K562 (cell line): ENCODE results near the gene TOMM6. TPM values are rescaled to one million over a fixed set of nuclear protein-coding genes. Genes with fewer than 3 reads are reported as not detected.

Experiments
- CCAR2 ChIP-seq: fragments of 200-400 bp; formaldehyde crosslinking; IDR thresholded peaks from 2 replicates; pipeline ENCODE4 v1.6.1; 2017; ENCODE audit warnings: mild to moderate bottlenecking, low read depth, low read length
- CHD1 ChIP-seq: fragments of 200-600 bp; sonication (generic); IDR thresholded peaks from one replicate; pipeline ENCODE4 v1.6.1; 2012; ENCODE audit warnings: mild to moderate bottlenecking, moderate library complexity, low read length, inconsistent platforms
- FOXA3 ChIP-seq, 2 experiments: fragments of 450-650 bp in 1 of 2; sonication (generic) in 1 of 2; formaldehyde crosslinking; IDR thresholded peaks in 1 of 2; conservative IDR thresholded peaks in 1 of 2; 2 replicates each; pipeline versions ENCODE4 v1.4.0 to v1.8.0; 2020 to 2022; ENCODE audit warnings: mild to moderate bottlenecking in 2 of 2, missing genetic modification reagents in 1 of 2
- HES1 ChIP-seq: fragments of 450-650 bp; IDR thresholded peaks from 2 replicates; pipeline ENCODE4 v1.6.1; 2016; ENCODE audit warnings: low read depth, mild to moderate bottlenecking, moderate library complexity
- KDM2B ChIP-seq: fragments of 250-450 bp; sonication (Bioruptor Pico); IDR thresholded peaks from 2 replicates; pipeline ENCODE4 v1.8.0; 2021; ENCODE audit warnings: mild to moderate bottlenecking, moderate library complexity
- LARP7 ChIP-seq: fragments of 450-650 bp; IDR thresholded peaks from 2 replicates; pipeline ENCODE4 v1.6.1; 2016
- MNT ChIP-seq, 2 experiments: fragments of 450-650 bp; conservative IDR thresholded peaks; 2 replicates each; pipeline ENCODE4 v1.6.1; 2017; ENCODE audit warnings: mild to moderate bottlenecking in 2 of 2, moderate library complexity in 2 of 2
- OTX1 ChIP-seq: fragments of 450-650 bp; formaldehyde crosslinking; IDR thresholded peaks from 2 replicates; pipeline ENCODE4 v1.4.0; 2022; ENCODE audit warnings: mild to moderate bottlenecking
- PHF20 ChIP-seq: fragments of 450-650 bp; IDR thresholded peaks from 2 replicates; pipeline ENCODE4 v1.6.1; 2018; ENCODE audit not compliant: partially characterized antibody
- RNF2 ChIP-seq: sonication (generic); IDR thresholded peaks from 2 replicates; pipeline ENCODE4 v1.6.1; 2016
- SMARCB1 ChIP-seq: IDR thresholded peaks from 2 replicates; pipeline ENCODE4 v1.6.1; 2011; ENCODE audit warnings: improper control_type of control experiment, low read depth; ENCODE audit not compliant: insufficient read length
- TCF7 ChIP-seq: sonication (generic); IDR thresholded peaks from 2 replicates; pipeline ENCODE4 v1.6.1; 2016; ENCODE audit warnings: antibody characterized with exemption, borderline replicate concordance
- TCFL5 ChIP-seq: fragments of 250-450 bp; sonication (Bioruptor Pico); conservative IDR thresholded peaks from 2 replicates; pipeline ENCODE4 v1.6.1; 2021; ENCODE audit warnings: mild to moderate bottlenecking, moderate library complexity, matching md5 sums
- TFE3 ChIP-seq: fragments of 450-650 bp; formaldehyde crosslinking; IDR thresholded peaks from 2 replicates; pipeline ENCODE4 v1.4.0; 2020; ENCODE audit warnings: mild to moderate bottlenecking, mixed read lengths
- ZNF384 ChIP-seq: IDR thresholded peaks from 2 replicates; pipeline ENCODE4 v1.6.1; 2012; ENCODE audit warnings: low read depth, low read length, improper control_type of control experiment
- ZNF436 ChIP-seq: fragments of 250-450, 450-650 bp; sonication (Bioruptor Pico); formaldehyde crosslinking; IDR thresholded peaks from 2 replicates; pipeline ENCODE4 v1.7.0; 2020; ENCODE audit warnings: mild to moderate bottlenecking
- polyA plus RNA-seq, 8 experiments: library from polyadenylated mRNA; depleted of rRNA in 4 of 8; stranded (reverse) in 5 of 8; unstranded in 3 of 8; fragments of >200 nt; fragmentation: Nextera tagmentation in 2 of 8; fragmentation: Illumina TruSeq in 1 of 8; extraction: Ambion mirVana in 2 of 8; extraction: Trizol in 1 of 8; gene quantifications; 2 replicates each; pipeline versions ENCODE4 v1.2.1 to v1.2.3, GENCODE V29; 2011 to 2014; ENCODE audit warnings: inconsistent platforms in 1 of 8, missing spikeins in 1 of 8
- total RNA-seq, 7 experiments: library from RNA; depleted of rRNA in 6 of 7; stranded (reverse); fragments of >200 nt in 6 of 7; fragmentation: Illumina TruSeq in 2 of 7; extraction: Trizol in 2 of 7; gene quantifications; 2 replicates each; pipeline versions ENCODE4 v1.2.1 to v1.2.3, GENCODE V29; 2011 to 2021; ENCODE audit warnings: low replicate concordance in 1 of 7
- TF ChIP-seq, protein P1 (sequence below): fragments of 450-650 bp; IDR thresholded peaks from 2 replicates; pipeline ENCODE4 v1.7.0; 2016; ENCODE audit warnings: borderline replicate concordance
- TF ChIP-seq, protein P2 (sequence below), 2 experiments: fragments of 450-650 bp in 1 of 2; IDR thresholded peaks; 2 replicates each; pipeline ENCODE4 v1.6.1; 2011 to 2017; ENCODE audit warnings: low read depth in 2 of 2, antibody characterized with exemption in 1 of 2, borderline replicate concordance in 1 of 2, low read length in 1 of 2, mild to moderate bottlenecking in 1 of 2, mixed read lengths in 1 of 2; ENCODE audit not compliant: control insufficient read depth in 1 of 2

TOMM6 gene
- total and polyA plus RNA-seq, 9 of the 15 experiments (the other 6 are each of a cell fraction or from before 2014, with no cell fraction given), result 380 to 2,097 (median 1,065) TPM

DNA sequence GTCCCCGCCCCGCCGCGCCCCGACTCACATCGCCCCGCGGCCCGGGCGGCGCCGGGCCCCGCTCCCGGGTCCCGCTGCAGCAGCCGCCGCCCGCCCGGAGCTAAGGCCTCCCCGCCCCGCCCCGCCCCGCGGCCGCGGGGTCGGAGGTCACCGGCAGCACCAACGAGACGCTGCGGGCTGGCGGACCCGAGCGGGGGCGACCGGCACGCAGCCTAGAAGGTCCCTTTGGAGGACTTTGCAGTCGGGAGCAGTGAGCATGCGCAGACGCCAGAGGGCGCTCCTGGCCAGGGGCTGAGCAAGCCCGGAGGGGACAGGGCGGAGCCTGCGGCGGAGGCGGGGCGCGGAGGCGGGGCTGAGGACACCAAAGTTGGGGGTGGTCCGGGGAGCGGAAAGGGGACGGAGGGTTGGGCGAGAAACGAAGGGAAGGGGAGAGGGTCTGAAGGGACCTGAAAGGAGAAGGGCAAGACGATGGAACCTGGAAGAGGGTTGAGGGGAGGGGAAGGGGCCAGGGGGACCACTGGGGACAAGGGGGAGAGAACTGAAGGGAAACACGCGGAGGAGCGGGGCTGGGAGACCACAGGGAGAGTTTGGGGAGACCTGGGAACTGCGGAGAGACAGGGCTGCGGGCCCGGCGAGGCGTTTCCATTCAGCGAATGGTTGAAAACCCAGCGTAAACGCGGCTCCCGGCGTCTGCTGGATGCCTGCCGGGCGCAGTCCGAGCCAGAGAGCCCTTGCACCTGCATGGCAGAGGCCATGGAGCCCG, 7.5 kb upstream of the TOMM6 start, which contains the start of gene FRS3 (continued):
- TF ChIP-seq TFE3, result no peak
- TF ChIP-seq, protein P1, sequence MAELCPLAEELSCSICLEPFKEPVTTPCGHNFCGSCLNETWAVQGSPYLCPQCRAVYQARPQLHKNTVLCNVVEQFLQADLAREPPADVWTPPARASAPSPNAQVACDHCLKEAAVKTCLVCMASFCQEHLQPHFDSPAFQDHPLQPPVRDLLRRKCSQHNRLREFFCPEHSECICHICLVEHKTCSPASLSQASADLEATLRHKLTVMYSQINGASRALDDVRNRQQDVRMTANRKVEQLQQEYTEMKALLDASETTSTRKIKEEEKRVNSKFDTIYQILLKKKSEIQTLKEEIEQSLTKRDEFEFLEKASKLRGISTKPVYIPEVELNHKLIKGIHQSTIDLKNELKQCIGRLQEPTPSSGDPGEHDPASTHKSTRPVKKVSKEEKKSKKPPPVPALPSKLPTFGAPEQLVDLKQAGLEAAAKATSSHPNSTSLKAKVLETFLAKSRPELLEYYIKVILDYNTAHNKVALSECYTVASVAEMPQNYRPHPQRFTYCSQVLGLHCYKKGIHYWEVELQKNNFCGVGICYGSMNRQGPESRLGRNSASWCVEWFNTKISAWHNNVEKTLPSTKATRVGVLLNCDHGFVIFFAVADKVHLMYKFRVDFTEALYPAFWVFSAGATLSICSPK, result 0 out of 2 replicates have a peak, but pooled peaks have one; percentile 65
- TF ChIP-seq LARP7, result peak; percentile 61; the same call in 1 of the 2 replicates
- TF ChIP-seq, protein P2, sequence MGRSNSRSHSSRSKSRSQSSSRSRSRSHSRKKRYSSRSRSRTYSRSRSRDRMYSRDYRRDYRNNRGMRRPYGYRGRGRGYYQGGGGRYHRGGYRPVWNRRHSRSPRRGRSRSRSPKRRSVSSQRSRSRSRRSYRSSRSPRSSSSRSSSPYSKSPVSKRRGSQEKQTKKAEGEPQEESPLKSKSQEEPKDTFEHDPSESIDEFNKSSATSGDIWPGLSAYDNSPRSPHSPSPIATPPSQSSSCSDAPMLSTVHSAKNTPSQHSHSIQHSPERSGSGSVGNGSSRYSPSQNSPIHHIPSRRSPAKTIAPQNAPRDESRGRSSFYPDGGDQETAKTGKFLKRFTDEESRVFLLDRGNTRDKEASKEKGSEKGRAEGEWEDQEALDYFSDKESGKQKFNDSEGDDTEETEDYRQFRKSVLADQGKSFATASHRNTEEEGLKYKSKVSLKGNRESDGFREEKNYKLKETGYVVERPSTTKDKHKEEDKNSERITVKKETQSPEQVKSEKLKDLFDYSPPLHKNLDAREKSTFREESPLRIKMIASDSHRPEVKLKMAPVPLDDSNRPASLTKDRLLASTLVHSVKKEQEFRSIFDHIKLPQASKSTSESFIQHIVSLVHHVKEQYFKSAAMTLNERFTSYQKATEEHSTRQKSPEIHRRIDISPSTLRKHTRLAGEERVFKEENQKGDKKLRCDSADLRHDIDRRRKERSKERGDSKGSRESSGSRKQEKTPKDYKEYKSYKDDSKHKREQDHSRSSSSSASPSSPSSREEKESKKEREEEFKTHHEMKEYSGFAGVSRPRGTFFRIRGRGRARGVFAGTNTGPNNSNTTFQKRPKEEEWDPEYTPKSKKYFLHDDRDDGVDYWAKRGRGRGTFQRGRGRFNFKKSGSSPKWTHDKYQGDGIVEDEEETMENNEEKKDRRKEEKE (IDR thresholded peaks at IDR 0.05; ENCODE audit: borderline replicate concordance in 1 of 2, control insufficient read depth in 1 of 2, low read depth in 2 of 2, low read length in 1 of 2), result peak in 1 of 2 experiments; percentile 91; a peak in 2 of 4 replicates
- no peak for TF ChIP-seq HES1
- TF ChIP-seq OTX1 (CRISPR knock-in tag), result peak; percentile 82; the same call in 1 of the 2 replicates
- TF ChIP-seq TCF7, result peak; percentile 74
- TF ChIP-seq PHF20, result peak; percentile 36
- TF ChIP-seq TCFL5, result no peak
- TF ChIP-seq KDM2B, result 0 out of 2 replicates have a peak, but pooled peaks have one; percentile 11
- no peak for TF ChIP-seq CCAR2
- TF ChIP-seq ZNF384, result peak; percentile 55; the same call in 1 of the 2 replicates
- TF ChIP-seq RNF2, result 0 out of 2 replicates have a peak, but pooled peaks have one; percentile 69
- TF ChIP-seq ZNF436 (CRISPR knock-in tag), result no peak
- TF ChIP-seq SMARCB1, result no peak
- no peak for TF ChIP-seq CHD1
- peak; percentile 51 to 79; a peak in 3 of 4 replicates for TF ChIP-seq MNT (conservative IDR thresholded peaks at IDR 0.05)
- peak in 1 of 2 experiments; percentile 74; a peak in 1 of 4 replicates for TF ChIP-seq FOXA3 (CRISPR knock-in tag; conservative IDR thresholded peaks at IDR 0.05 in 1 of 2, IDR thresholded peaks at IDR 0.05 in 1 of 2)
